Activated CD4-positive, alpha-beta T cell treated with anti-CD3 and anti-CD28 coated beads for 48 hours (primary cell): ENCODE measurements around the gene POLR3B.
"Not testable (repeated sequence)": the region's sequence is repeated elsewhere in the genome, so short reads cannot be mapped to it uniquely, and the experiment has no call there.

Source experiments
- DNase-seq: peaks from one replicate; pipeline ENCODE4 v3.0.0-alpha.2; 2020

The POLR3B gene

GRCh38 chr12:106417926-106418910, 60.7 kb downstream of the POLR3B start:
- DNase-seq, result no peak

GRCh38 chr12:106418970-106419369, 61.4 kb downstream of the POLR3B start:
- DNase-seq, result no peak

- no peak for DNase-seq
Observed at GRCh38 chr12:106423291-106423690, 65.7 kb downstream of the POLR3B start.

GRCh38 chr12:106425061-106425702, 67.6 kb downstream of the POLR3B start:
- no peak for DNase-seq

- DNase-seq, result no peak
Observed at GRCh38 chr12:106427917-106428316, 70.4 kb downstream of the POLR3B start.

GRCh38 chr12:106428384-106428783, 70.8 kb downstream of the POLR3B start:
- DNase-seq, result no peak

GRCh38 chr12:106429043-106429552, 71.5 kb downstream of the POLR3B start:
- DNase-seq, result no peak

- DNase-seq, result no peak
Observed at GRCh38 chr12:106429636-106430035, 72.1 kb downstream of the POLR3B start.

GRCh38 chr12:106431839-106432411, 74.4 kb downstream of the POLR3B start:
- no peak for DNase-seq

- DNase-seq, result no peak
Observed at GRCh38 chr12:106433055-106433454, 75.5 kb downstream of the POLR3B start.

GRCh38 chr12:106434526-106434925, 77.0 kb downstream of the POLR3B start:
- no peak for DNase-seq

- no peak for DNase-seq
Observed at GRCh38 chr12:106436164-106436563, 78.6 kb downstream of the POLR3B start.

- no peak for DNase-seq
Observed at GRCh38 chr12:106442575-106442974, 85.0 kb downstream of the POLR3B start.

- DNase-seq, result no peak
Observed at GRCh38 chr12:106445053-106445452, 87.5 kb downstream of the POLR3B start.

- no peak for DNase-seq
Observed at GRCh38 chr12:106445959-106446358, 88.4 kb downstream of the POLR3B start.

GRCh38 chr12:106446419-106447092, 89.0 kb downstream of the POLR3B start:
- no peak for DNase-seq

GRCh38 chr12:106452309-106452708, 94.8 kb downstream of the POLR3B start:
- DNase-seq, result no peak

- DNase-seq, result no peak
Observed at GRCh38 chr12:106455111-106455510, 97.6 kb downstream of the POLR3B start.

- no peak for DNase-seq
Observed at GRCh38 chr12:106459124-106459523, 101.6 kb downstream of the POLR3B start.

- no peak for DNase-seq
Observed at GRCh38 chr12:106459534-106459933, 102.0 kb downstream of the POLR3B start.

- DNase-seq, result no peak
Observed at GRCh38 chr12:106461730-106462129, 104.2 kb downstream of the POLR3B start.

- not testable (repeated sequence) for DNase-seq
Observed at GRCh38 chr12:106465605-106466004, 108.1 kb downstream of the POLR3B start.

- DNase-seq, result not testable (repeated sequence)
Observed at GRCh38 chr12:106475662-106476061, 118.1 kb downstream of the POLR3B start.
